GM21528 (cell line): Measurements from ENCODE around the gene IGSF21.

Source experiments
- ATAC-seq: cut with Tn5 transposase; IDR thresholded peaks from one replicate; pipeline ENCODE4 v1.9.1; 2021; ENCODE audit warnings: mild to moderate bottlenecking, moderate library complexity; ENCODE audit not compliant: unreplicated experiment, low FRiP score

The IGSF21 gene

GRCh38 chr1:18247151-18247550 lies 139.6 kb downstream of the IGSF21 start:
- ATAC-seq = no peak

- ATAC-seq = no peak
Measured at GRCh38 chr1:18249631-18250030, 142.0 kb downstream of the IGSF21 start.

- ATAC-seq = no peak
Measured at GRCh38 chr1:18253093-18253492, 145.5 kb downstream of the IGSF21 start.

- ATAC-seq = no peak
Measured at GRCh38 chr1:18256282-18257235, 149.0 kb downstream of the IGSF21 start.

- no peak for ATAC-seq
Measured at GRCh38 chr1:18257778-18258177, 150.2 kb downstream of the IGSF21 start.

- no peak for ATAC-seq
Measured at GRCh38 chr1:18261891-18262290, 154.3 kb downstream of the IGSF21 start.

- no peak for ATAC-seq
Measured at GRCh38 chr1:18262726-18263125, 155.1 kb downstream of the IGSF21 start.

GRCh38 chr1:18263547-18264120 lies 156.0 kb downstream of the IGSF21 start:
- ATAC-seq = no peak

- no peak for ATAC-seq
Measured at GRCh38 chr1:18264450-18265039, 156.9 kb downstream of the IGSF21 start.

- ATAC-seq = no peak
Measured at GRCh38 chr1:18265641-18266040, 158.0 kb downstream of the IGSF21 start.

GRCh38 chr1:18266391-18266790 lies 158.8 kb downstream of the IGSF21 start:
- no peak for ATAC-seq

- ATAC-seq = no peak
Measured at GRCh38 chr1:18271336-18271735, 163.7 kb downstream of the IGSF21 start.

GRCh38 chr1:18278946-18279345 lies 171.3 kb downstream of the IGSF21 start:
- no peak for ATAC-seq

- ATAC-seq = no peak
Measured at GRCh38 chr1:18279351-18280074, 171.9 kb downstream of the IGSF21 start.

- ATAC-seq = no peak
Measured at GRCh38 chr1:18280956-18281355, 173.4 kb downstream of the IGSF21 start.

GRCh38 chr1:18282851-18283600 lies 175.4 kb downstream of the IGSF21 start:
- ATAC-seq = no peak

- ATAC-seq = no peak
Measured at GRCh38 chr1:18283601-18284385, 176.2 kb downstream of the IGSF21 start.

- ATAC-seq = no peak
Measured at GRCh38 chr1:18284805-18285537, 177.4 kb downstream of the IGSF21 start.

GRCh38 chr1:18285538-18285924 lies 177.9 kb downstream of the IGSF21 start:
- ATAC-seq = no peak
